DND-41 (cell line): Measurements from ENCODE around the gene SUSD6.

Experiments used
- ATAC-seq: fragments of 200-7000 bp; cut with Tn5 transposase; 3 replicates; pipeline ENCODE4 v1.9.1; 2021; ENCODE audit warnings: low read depth; ENCODE audit not compliant: insufficient read depth
- DNase-seq: peaks from one replicate; pipeline ENCODE4 v3.0.0-alpha.2; 2020
- H2AFZ ChIP-seq: 2 replicates; pipeline ENCODE4 v1.6.0; 2012; ENCODE audit warnings: low read depth, low read length
- H3K27ac ChIP-seq: 2 replicates; pipeline ENCODE4 v1.5.1; 2012; ENCODE audit warnings: low read length, inconsistent platforms
- H3K27me3 ChIP-seq: fragments of 200-600 bp; sonication (generic); 2 replicates; pipeline ENCODE4 v1.6.0; 2012; ENCODE audit warnings: low read length, mild to moderate bottlenecking, inconsistent platforms; ENCODE audit not compliant: insufficient read depth, poor library complexity
- H3K36me3 ChIP-seq: 2 replicates; pipeline ENCODE4 v1.5.1; 2012; ENCODE audit warnings: low read length, inconsistent platforms; ENCODE audit not compliant: insufficient read depth
- H3K4me1 ChIP-seq: 2 replicates; pipeline ENCODE4 v1.5.1; 2012; ENCODE audit warnings: mild to moderate bottlenecking, low read length; ENCODE audit not compliant: insufficient read depth
- H3K4me2 ChIP-seq: 2 replicates; pipeline ENCODE4 v1.6.0; 2012; ENCODE audit warnings: mild to moderate bottlenecking, moderate library complexity, low read length, inconsistent platforms; ENCODE audit not compliant: insufficient read depth
- H3K4me3 ChIP-seq, 2 experiments: fragments of 200-600 bp in 1 of 2; shearing (Covaris generic) in 1 of 2; 2 replicates each; pipeline ENCODE4 v1.5.1; 2012 to 2016; ENCODE audit warnings: inconsistent platforms in 2 of 2, low read length in 2 of 2, mild to moderate bottlenecking in 2 of 2, low read depth in 1 of 2, moderate library complexity in 1 of 2
- H3K79me2 ChIP-seq: 2 replicates; pipeline ENCODE4 v1.6.0; 2012; ENCODE audit warnings: low read length, inconsistent platforms; ENCODE audit not compliant: insufficient read depth
- H3K9ac ChIP-seq: 2 replicates; pipeline ENCODE4 v1.6.0; 2012; ENCODE audit warnings: low read depth, mild to moderate bottlenecking, inconsistent platforms, low read length, moderate library complexity
- H3K9me3 ChIP-seq: 2 replicates; pipeline ENCODE4 v1.5.1; 2012; ENCODE audit warnings: low read length, moderate library complexity, mild to moderate bottlenecking, inconsistent platforms; ENCODE audit not compliant: insufficient read depth, severe bottlenecking
- H4K20me1 ChIP-seq: 2 replicates; pipeline ENCODE4 v1.6.0; 2012; ENCODE audit warnings: low read length; ENCODE audit not compliant: insufficient read depth
- EZH2 ChIP-seq: IDR thresholded peaks from 3 replicates; pipeline ENCODE4 v1.6.1; 2012; ENCODE audit warnings: borderline replicate concordance, low read depth, mild to moderate bottlenecking, moderate library complexity, low read length, inconsistent platforms; ENCODE audit not compliant: severe bottlenecking
- TF ChIP-seq, protein P1 (sequence below): IDR thresholded peaks from 2 replicates; pipeline ENCODE4 v1.5.1; 2012; ENCODE audit warnings: borderline replicate concordance, low read length, moderate library complexity, mild to moderate bottlenecking; ENCODE audit not compliant: poor library complexity, severe bottlenecking; ENCODE audit errors: extremely low read depth

The SUSD6 gene

DNA sequence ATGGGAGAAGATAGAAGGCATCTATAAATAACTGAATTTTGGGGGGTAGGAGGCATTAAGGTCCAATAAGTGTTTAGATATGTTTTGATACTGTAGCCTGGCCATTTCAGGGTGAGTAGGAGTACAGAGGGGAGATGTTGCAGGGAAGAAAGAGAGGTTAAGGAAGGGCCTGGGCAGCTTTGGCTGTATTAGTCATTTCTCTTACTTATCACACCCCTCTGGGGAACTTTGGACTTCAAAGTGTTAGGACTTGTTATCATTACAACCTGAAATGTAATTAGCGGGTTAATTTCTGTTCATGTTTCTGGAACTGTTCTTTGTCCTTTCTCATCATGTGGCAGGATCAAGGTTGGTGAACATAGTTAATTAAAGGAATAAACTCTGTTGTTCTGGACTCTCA lies 40.3 kb downstream of the SUSD6 start:
- Histone ChIP-seq H3K9ac (no peak overlapping the region), H3K4me1 (no peaks in the 10 kb centered on the region), H3K9me3 (no peaks in the 10 kb centered on the region), H4K20me1 (peaks cover 4% of the 10 kb centered on the region), H3K4me2 (no peak overlapping the region), H3K79me2 (no peaks in the 10 kb centered on the region), H3K4me3 (no peak overlapping the region), H3K27ac (no peak overlapping the region), H3K36me3 (no peaks in the 10 kb centered on the region), H2AFZ (no peak overlapping the region), H3K27me3 (no peaks in the 10 kb centered on the region)
- DNase-seq, result no peak
- TF ChIP-seq, protein P1, sequence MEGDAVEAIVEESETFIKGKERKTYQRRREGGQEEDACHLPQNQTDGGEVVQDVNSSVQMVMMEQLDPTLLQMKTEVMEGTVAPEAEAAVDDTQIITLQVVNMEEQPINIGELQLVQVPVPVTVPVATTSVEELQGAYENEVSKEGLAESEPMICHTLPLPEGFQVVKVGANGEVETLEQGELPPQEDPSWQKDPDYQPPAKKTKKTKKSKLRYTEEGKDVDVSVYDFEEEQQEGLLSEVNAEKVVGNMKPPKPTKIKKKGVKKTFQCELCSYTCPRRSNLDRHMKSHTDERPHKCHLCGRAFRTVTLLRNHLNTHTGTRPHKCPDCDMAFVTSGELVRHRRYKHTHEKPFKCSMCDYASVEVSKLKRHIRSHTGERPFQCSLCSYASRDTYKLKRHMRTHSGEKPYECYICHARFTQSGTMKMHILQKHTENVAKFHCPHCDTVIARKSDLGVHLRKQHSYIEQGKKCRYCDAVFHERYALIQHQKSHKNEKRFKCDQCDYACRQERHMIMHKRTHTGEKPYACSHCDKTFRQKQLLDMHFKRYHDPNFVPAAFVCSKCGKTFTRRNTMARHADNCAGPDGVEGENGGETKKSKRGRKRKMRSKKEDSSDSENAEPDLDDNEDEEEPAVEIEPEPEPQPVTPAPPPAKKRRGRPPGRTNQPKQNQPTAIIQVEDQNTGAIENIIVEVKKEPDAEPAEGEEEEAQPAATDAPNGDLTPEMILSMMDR, result no peak
- no peak for TF ChIP-seq EZH2
- no peak for ATAC-seq

DNA sequence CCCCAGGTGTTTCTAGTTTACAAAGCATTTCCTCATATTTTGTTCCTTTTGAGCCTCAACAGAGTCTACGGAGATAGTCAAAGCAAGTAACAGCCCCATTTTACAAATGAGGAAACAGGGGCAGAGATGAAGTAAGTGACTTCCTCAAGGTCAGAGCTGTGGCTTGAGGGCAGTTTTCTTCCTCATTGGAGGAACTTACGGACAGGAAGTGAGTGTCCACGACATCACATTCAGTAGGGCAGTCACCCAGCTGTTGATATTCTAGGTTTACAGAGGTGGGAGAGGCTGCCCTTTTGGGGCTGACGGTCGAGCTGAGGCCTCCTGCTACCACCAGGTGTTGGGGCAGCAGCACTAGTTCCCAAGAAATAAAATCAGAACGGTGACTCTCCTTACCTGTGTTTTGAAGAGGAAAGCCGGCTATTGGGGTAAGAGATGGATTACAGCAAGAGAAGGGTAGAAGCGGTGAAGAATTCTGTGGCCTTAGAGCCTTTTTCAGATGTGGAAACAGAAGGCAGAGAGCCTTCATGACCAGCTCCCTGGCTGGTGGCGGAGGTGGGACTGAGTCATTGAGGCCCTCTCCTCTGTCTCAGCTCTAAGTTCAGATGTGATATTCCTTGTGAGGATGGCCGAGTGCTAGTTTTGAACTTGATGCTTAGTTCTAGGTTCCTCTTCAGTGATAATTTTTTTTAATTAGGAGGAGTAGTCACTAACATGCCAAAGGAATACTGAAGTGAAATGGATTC lies 41.7 kb downstream of the SUSD6 start:
- Histone ChIP-seq H3K4me2 (no peak overlapping the region), H3K9me3 (no peaks in the 10 kb centered on the region), H3K36me3 (no peaks in the 10 kb centered on the region), H2AFZ (no peak overlapping the region), H3K4me1 (no peaks in the 10 kb centered on the region), H3K9ac (no peak overlapping the region), H3K27ac (no peak overlapping the region), H4K20me1 (peaks cover 4% of the 10 kb centered on the region), H3K79me2 (no peaks in the 10 kb centered on the region), H3K27me3 (no peaks in the 10 kb centered on the region), H3K4me3 (no peak overlapping the region)
- TF ChIP-seq, protein P1, result no peak
- TF ChIP-seq EZH2, result no peak
- no peak for ATAC-seq
- DNase-seq, result no peak

DNA sequence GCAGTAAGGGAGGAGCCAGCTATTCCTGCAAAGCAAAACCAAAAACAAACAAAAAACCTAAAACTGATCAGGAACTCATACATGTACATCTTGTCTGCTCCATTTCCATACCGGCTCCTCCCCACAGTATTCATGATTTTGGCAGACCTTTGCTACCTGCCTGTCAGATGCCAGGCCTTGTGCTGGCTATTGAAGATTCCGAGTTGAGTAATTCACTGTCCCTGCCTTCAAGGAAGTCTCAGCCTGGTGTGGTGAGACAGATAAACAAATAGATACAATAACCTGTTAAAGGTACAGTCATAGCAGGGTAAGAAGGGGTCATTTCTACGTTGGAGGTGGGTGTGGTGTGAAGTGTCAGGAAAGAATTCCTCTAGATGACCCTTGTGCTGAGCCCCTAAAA lies 42.7 kb downstream of the SUSD6 start:
- Histone ChIP-seq H3K4me1 (no peaks in the 10 kb centered on the region), H3K9ac (no peak overlapping the region), H2AFZ (no peak overlapping the region), H3K27me3 (no peaks in the 10 kb centered on the region), H3K79me2 (no peaks in the 10 kb centered on the region), H3K4me2 (no peak overlapping the region), H4K20me1 (peaks cover 4% of the 10 kb centered on the region), H3K36me3 (no peaks in the 10 kb centered on the region), H3K27ac (no peak overlapping the region), H3K4me3 (no peak overlapping the region), H3K9me3 (no peaks in the 10 kb centered on the region)
- ATAC-seq (no peak), DNase-seq (no peak)
- TF ChIP-seq, protein P1, result no peak
- TF ChIP-seq EZH2, result no peak

DNA sequence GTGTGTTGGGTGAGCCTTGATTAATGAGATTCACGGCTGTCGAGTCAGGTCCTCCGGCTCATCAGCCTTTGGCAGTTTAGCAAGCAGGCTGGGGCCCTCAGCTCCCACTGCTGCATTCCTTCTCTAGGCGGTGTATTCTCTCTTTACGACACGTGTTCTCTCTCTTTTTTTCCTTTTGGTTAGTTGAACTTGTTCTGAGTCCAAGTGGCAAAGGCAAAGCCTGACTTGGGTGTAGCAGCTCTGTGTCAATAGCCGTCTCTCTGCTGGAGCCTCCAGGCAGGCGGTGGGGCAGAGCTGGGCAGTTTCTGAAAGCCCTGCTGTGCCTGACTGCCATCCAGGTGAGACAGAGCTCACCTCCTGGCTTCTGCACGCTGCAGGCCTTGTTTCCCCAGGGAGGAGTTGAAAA lies 46.6 kb downstream of the SUSD6 start:
- Histone ChIP-seq H3K79me2 (no peaks in the 10 kb centered on the region), H3K27me3 (no peaks in the 10 kb centered on the region), H3K36me3 (peaks cover 3% of the 10 kb centered on the region; the same call in 1 of the 2 replicates), H4K20me1 (peaks cover 2% of the 10 kb centered on the region), H2AFZ (no peak overlapping the region), H3K4me3 (no peak overlapping the region), H3K9ac (no peak overlapping the region), H3K27ac (no peak overlapping the region), H3K4me1 (no peaks in the 10 kb centered on the region), H3K4me2 (no peak overlapping the region), H3K9me3 (no peaks in the 10 kb centered on the region)
- no peak for ATAC-seq
- TF ChIP-seq EZH2, result no peak
- TF ChIP-seq, protein P1, result no peak
- DNase-seq, result no peak
